T1000 (cell line): ENCODE results near the gene BBIP1.
A peak's percentile ranks its signal among the peaks of the same experiment; 100 is the strongest.

Experiments
- DNase-seq: peaks from one replicate; lab custom pipeline; 2025; ENCODE audit warnings: mixed read lengths; lab: John Stamatoyannopoulos, UW

The BBIP1 gene, protein sequence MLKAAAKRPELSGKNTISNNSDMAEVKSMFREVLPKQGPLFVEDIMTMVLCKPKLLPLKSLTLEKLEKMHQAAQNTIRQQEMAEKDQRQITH

GRCh38 chr10:110918643-110919348 lies at the start of gene BBIP1:
Gene BBIP1, minus strand, starts transcription at chr10:110919180. Its CDS starts 1,023 bp downstream, at chr10:110918157.
- DNase-seq, result peak; percentile 97

- DNase-seq, result no peak
These were observed 48.7 kb upstream of the BBIP1 start for GRCh38 chr10:110967645-110968044.

DNA sequence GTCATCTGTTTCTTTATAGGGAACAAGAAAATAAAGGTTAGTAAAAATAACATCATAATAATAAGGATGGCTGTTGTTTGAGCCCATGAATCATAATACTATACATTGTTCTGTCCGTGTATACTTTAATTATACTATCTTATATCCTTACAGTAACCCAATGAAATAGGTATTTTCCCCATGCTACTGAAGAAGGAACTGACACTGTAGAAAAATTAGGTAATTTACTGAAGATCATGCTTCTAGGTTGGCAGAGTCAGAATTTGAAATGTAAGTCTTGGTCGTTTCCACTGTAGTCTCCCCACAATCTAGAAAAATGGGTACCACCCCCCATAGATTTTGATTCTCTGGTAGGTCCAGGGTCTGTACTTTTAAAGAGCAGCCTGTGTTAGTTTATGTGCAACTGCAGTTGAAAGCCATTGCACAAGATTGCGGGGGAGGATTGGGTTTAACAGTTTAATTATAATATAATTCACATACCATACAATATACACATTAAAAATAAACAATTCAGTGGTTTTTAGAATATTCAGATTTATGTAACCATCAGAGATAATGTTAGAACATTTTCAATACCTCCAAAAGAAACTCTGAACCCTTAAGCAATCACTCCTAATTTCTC lies 48.1 kb upstream of the BBIP1 start:
- DNase-seq, result no peak

- DNase-seq, result no peak
These were observed 47.2 kb upstream of the BBIP1 start for GRCh38 chr10:110966146-110966545.

DNA sequence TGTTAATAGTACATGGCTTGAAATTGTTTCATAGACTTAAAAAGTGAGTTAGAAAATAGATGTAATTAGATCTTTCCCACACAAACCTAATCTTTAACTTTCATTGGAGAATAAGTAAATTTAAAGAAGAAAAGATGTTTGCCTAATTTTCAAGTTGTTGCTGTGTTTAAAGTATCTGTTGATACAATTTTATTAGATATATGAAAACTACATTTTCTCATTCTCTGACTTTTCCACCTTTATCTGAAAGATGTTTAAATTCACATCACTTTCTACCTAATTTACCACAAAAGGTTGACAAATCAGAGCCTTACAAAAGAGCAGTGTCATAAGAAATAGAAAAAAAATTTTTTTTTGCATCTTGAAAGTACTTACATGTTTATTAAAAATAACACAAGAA lies 46.2 kb upstream of the BBIP1 start:
- DNase-seq, result no peak

GRCh38 chr10:110964681-110965080 lies 45.7 kb upstream of the BBIP1 start:
- DNase-seq, result no peak

- no peak for DNase-seq
These were observed 44.2 kb upstream of the BBIP1 start for GRCh38 chr10:110963162-110963561.

DNA sequence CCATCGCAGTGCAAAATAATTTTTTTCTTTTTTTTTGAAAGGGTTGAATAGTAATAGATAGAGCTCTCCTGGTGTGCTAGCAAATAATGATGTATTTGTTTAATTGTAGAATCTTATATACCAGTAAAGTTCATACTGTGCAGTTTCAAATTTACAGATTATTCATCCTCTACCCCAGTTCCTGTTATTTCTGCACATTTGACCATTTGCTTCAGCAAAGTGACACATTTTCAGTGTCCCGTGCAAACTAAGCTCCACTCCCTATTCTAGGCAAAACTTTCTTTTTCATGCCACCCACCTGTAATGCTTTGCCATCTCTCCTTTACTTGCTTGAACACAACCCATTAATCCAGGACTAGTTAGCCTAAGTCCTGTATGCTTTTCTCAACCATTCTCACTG lies 43.5 kb upstream of the BBIP1 start:
- DNase-seq, result no peak

DNA sequence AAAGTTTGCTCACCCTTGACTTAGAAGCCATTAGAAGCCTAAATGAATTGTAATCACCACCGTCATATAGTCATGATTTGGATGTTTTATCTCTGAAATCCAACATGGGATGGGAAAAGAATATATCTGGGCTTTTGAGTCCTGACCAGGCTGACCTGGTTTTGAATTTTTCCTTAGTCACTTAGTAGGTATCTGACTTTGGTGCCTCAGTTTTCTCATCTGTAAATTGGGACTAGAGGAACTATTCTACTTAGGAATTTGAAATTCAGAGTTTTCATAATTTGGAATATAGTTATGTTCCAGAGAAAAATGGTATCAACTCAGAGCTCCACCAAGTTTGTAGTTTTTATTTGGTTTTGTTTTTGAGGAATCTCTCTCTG lies 41.3 kb upstream of the BBIP1 start:
- no peak for DNase-seq

- no peak for DNase-seq
These were observed 40.7 kb upstream of the BBIP1 start for GRCh38 chr10:110959379-110960332.

GRCh38 chr10:110957606-110958005 lies 38.6 kb upstream of the BBIP1 start:
- no peak for DNase-seq

- DNase-seq, result no peak
These were observed 32.4 kb upstream of the BBIP1 start for GRCh38 chr10:110951381-110951780.

- DNase-seq, result no peak
These were observed 28.1 kb upstream of the BBIP1 start for GRCh38 chr10:110947061-110947595.

DNA sequence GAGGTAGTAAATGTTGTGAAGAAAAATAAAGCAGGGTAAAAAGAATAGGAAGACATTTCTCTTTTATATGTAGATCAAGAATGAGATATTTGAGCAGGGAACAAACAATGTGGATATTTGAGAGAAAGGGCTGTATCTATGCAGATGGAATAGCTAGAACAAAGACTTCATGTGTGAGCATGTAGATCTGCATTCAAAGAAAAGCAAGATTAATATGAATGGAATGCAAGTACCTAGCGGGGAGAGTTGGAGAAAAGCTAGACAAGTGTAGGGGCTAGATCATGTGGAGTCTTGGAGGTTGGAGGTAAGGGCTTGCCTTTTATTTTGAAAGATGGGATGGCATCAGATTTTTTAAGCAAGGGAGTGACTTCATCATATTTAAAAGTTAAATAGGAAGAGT lies 27.5 kb upstream of the BBIP1 start:
- no peak for DNase-seq

- DNase-seq, result no peak
These were observed 25.9 kb upstream of the BBIP1 start for GRCh38 chr10:110944792-110945396.

DNA sequence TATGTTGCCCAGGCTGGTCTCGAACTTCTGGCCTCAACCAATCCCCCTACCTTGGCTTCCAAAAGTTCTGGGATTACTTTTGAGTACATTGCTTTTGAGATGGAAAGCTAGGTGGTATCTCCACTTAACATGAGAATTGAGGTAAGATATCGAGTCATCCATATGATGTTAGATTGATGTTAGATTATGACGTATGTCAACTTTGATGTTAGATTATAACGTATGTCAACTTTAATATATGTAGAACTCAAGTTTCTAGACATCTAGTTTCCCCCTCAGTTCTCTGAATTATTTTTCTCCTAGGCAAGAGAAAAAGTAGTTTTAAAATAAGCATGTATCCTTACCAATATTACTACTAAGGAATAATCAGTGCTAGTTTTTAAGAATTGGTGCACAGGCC lies 20.4 kb upstream of the BBIP1 start:
- DNase-seq, result no peak

- DNase-seq, result no peak
These were observed 17.8 kb upstream of the BBIP1 start for GRCh38 chr10:110936757-110937156.

GRCh38 chr10:110932505-110933180 lies 13.7 kb upstream of the BBIP1 start:
- DNase-seq, result no peak

GRCh38 chr10:110931769-110932381 lies 12.9 kb upstream of the BBIP1 start:
- no peak for DNase-seq

- DNase-seq, result no peak
These were observed 8.5 kb upstream of the BBIP1 start for GRCh38 chr10:110927461-110927860.
